GM18517 (cell line): Measurements from ENCODE around the gene SSR2.

Source experiments
- ATAC-seq: cut with Tn5 transposase; IDR thresholded peaks from one replicate; pipeline ENCODE4 v1.9.1; 2021; ENCODE audit warnings: mild to moderate bottlenecking, moderate library complexity; ENCODE audit not compliant: unreplicated experiment

Gene SSR2

DNA sequence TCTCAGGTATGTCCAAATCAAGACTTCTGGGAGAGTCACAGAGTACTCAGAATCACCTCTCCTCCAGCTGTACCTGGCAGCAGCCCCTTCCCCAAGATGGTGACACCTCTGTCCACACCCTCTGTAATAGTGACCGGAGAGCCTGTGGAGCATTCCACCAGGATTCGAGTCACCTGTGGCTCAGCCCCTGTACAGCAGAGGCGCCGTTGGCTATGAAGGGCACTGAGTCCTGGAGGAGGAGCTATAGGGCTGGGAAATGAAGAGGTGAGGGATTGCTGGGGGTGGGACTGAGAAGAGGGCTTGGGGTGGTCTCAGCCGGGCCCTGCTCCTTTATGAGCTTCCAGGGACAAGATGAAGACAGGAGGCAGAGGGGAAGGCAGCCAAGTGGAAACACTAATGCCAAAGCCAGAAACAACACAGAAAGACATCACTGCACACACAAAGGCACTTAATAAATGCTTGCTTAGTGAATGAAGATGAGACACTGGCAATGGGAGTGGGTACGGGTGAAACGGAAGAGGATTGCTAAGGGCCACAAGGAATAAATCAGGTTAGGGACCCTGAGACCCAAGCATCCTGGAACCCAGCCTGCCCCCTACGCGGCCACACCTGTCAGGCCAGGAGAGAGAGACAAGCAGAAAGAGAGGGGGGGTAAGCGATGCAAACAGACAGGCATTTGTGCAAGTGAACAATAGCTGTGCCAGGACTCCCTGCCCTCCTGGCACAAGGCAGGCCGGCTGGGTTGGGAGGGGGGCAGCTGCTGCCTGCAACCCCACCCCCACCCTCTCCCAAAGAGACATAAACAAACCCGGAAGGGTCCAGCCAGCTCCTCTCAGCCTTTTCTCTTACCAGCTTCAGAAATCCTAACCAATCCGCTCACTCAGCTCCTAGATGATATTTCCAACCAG, 46.3 kb downstream of the SSR2 start:
- ATAC-seq: no peak

DNA sequence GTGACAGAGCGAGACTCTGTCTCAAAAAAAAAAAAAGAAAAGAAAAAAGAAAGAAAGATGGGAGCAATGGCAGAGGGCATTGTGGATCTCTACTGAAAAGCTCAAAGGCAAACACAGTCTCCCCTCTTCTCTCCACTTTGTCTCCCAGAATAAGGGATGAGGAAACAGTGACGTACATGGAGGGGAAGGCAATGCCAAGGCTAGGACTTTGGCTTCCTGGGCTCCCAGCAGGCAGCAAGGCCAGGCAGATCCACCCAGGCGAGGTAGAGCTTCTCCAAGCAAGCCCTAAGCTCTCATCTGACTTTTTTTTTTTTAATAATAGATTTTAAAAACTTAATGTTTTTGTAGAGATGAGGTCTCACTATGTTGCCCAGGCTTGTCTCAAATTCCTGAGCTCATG, 47.0 kb downstream of the SSR2 start:
- ATAC-seq: no peak

DNA sequence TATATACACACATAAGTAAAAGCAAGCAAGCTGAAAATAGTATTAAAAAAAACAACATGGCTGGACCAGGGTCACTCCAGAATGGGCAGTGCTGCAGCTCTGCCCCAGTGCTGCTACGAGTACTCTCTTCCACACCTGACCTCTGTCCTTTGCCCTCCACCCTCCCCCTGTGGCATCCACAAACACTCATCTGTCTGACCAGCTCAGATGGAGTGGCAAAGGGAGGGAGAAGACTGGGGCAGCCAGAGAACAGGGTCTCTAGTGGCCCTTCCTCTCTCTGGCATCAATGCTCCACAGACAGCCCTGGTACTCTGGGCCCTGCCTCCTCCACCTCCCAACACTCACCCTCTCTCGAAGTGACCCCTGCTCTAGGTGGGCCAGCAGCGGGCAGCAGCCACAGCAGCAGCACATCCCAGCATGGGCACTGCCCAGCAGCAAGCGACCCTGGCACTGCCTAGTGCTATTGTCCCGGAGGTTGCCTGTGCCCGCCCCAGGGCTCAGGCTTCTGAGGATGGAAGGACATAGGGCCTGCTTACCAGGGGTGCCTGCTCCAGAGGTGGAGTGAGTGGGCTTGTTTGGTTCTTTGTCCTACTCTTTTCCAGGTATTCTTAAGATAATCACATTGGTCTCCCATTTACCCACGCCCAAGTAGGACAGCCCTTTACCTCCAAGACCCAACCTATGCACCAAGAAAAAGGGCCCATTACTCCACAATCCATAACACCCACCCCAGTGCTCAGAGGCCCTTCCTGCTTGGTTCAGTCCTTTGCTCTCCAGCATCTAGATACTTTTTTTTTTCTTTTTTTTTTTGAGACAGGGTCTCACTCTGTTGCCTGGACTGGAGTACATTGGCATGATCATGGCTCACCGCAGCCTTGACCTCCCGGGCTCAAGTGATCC, 48.6 kb downstream of the SSR2 start:
- no peak for ATAC-seq

DNA sequence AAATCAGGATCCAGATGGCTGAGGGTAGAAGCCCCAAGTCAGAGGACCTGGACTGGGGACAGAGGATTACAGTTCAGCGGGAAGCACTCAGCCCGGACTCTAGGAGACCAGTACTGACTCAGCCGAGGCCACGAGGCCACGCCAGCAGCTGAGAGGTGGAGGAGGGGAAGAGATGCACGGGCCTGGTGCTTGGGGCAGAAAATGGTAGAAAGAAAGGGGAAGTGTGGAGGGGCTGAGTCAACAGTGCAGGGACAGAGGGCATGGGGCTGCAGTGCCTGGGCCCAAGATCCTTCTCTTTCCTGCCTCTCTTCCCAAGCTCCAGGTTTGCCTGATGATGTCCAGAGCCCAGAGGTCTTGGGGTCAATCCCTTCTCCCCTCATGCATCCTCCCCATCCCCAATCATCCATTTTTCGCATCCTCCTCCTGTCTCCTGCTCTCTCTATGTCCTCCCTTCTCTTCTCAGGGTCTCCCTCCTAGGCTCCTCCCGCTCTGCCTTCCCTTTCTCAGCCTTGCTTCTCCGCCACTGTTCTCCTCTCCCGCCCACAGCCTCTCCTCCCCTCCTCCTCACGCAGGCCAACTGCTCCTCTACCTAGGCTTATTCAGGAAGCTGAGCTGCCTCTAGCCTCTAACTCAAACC, 50.1 kb downstream of the SSR2 start:
- ATAC-seq: no peak

DNA sequence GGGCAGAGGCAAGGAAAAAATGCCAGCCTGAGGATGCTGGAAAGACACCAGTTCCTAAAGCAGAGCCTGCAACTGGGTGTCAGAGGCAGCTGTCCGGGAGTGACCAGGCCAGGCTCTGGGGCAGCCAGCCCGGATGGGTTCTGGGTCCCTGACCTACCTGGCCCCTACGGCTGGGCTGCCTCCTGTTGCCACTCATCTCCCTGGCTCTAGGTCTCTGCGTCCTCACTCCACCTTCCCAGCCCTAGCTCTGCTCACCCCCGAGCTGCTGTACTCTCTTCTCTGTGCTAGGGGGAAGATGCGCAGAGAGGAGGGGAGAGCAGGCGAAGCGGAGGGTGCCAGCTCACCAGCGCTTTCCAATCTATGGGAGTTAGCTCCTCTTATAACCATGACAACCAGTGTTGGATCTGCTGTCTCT, 51.4 kb downstream of the SSR2 start:
- ATAC-seq: no peak

DNA sequence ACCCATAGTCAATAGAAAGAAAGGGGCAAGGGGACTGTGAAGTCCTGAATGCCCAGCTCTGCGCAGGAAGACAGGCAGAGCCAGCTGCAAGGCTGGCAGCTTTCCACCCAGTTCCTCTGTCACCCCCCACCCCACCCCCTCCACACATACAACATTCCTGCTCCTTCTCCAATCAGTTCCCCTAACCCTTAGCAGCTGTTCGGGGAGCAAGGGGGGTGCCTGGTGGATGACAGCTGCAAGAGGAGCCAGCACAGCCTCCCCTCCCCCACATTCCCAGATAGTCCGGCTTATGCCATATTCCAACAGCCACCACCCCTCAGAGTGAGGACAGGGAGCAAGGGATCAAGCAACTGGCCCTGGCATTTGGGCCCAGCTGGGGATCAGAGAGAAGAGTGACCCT, 52.1 kb downstream of the SSR2 start:
- no peak for ATAC-seq

DNA sequence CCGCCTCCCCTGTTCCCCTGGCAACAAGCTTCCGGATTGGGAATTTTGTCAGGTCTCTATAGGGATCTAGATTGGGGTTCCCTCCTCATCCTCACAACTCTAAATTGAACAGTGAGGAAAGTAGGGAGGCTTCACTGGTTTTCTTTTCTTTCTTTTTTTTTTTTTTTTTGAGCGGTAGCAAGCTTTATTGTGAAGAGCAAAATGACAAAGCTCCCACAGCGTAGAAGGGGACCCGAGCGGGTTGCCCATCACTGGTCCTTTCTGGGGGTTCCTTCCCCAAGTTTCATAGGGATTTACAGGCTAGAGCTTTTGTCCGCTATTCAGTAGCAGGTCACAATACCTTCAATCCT, 52.7 kb downstream of the SSR2 start:
- ATAC-seq: no peak

- no peak for ATAC-seq
These were observed 53.3 kb downstream of the SSR2 start for GRCh38 chr1:155967341-155968050.

- no peak for ATAC-seq
These were observed 54.0 kb downstream of the SSR2 start for GRCh38 chr1:155966750-155967149.

- ATAC-seq: no peak
These were observed 54.6 kb downstream of the SSR2 start for GRCh38 chr1:155966135-155966534.

GRCh38 chr1:155964193-155964592, 56.6 kb downstream of the SSR2 start:
- no peak for ATAC-seq

- no peak for ATAC-seq
These were observed 58.0 kb downstream of the SSR2 start for GRCh38 chr1:155962599-155963211.

GRCh38 chr1:155961937-155962336, 58.8 kb downstream of the SSR2 start:
- no peak for ATAC-seq

- ATAC-seq: no peak
These were observed 60.5 kb downstream of the SSR2 start for GRCh38 chr1:155960081-155960745.
